BLaER1 (cell line): Measurements from ENCODE around the gene UBALD2.
"Not testable (repeated sequence)": the region's sequence is repeated elsewhere in the genome, so short reads cannot be mapped to it uniquely, and the experiment has no call there.

ENCODE experiments used
- H3K27ac ChIP-seq: shearing (Covaris generic); formaldehyde crosslinking; 2 replicates; pipeline ENCODE4 v1.8.1; 2022
- H3K27me3 ChIP-seq: shearing (Covaris generic); formaldehyde crosslinking; 2 replicates; pipeline ENCODE4 v1.8.1; 2022
- H3K36me3 ChIP-seq: shearing (Covaris generic); formaldehyde crosslinking; 2 replicates; pipeline ENCODE4 v1.8.1; 2022
- H3K4me1 ChIP-seq: shearing (Covaris generic); formaldehyde crosslinking; 2 replicates; pipeline ENCODE4 v1.8.1; 2022
- H3K4me2 ChIP-seq: shearing (Covaris generic); formaldehyde crosslinking; 2 replicates; pipeline ENCODE4 v1.8.1; 2022
- H3K4me3 ChIP-seq: shearing (Covaris generic); formaldehyde crosslinking; 2 replicates; pipeline ENCODE4 v1.8.1; 2022
- H3K9ac ChIP-seq: shearing (Covaris generic); formaldehyde crosslinking; 2 replicates; pipeline ENCODE4 v1.8.1; 2022
- H3K9me3 ChIP-seq: shearing (Covaris generic); formaldehyde crosslinking; 2 replicates; pipeline ENCODE4 v1.8.1; 2022
- H4K20me1 ChIP-seq: shearing (Covaris generic); formaldehyde crosslinking; 2 replicates; pipeline ENCODE4 v1.8.1; 2022
- Cebpa-rat ChIP-seq: shearing (Covaris generic); IDR thresholded peaks from 2 replicates; pipeline ENCODE4 v1.8.1; 2022

Gene UBALD2

GRCh38 chr17:76254275-76254674 is 10.9 kb upstream of the UBALD2 start:
- H3K27me3 ChIP-seq = no peaks in the 10 kb centered on the region
- no peak overlapping the region for H3K27ac ChIP-seq
- no peaks in the 10 kb centered on the region for H4K20me1 ChIP-seq
- no peaks in the 10 kb centered on the region for H3K36me3 ChIP-seq
- H3K4me3 ChIP-seq = no peak overlapping the region
- no peak for TF ChIP-seq Cebpa-rat
- no peak overlapping the region for H3K9ac ChIP-seq
- H3K4me2 ChIP-seq = no peak overlapping the region
- peaks cover 49% of the 10 kb centered on the region for H3K4me1 ChIP-seq
- H3K9me3 ChIP-seq = peaks cover 5% of the 10 kb centered on the region; the same call in 1 of the 2 replicates

GRCh38 chr17:76255801-76256429 is 9.2 kb upstream of the UBALD2 start:
- no peak overlapping the region for H3K27ac ChIP-seq
- TF ChIP-seq Cebpa-rat = no peak
- H3K9me3 ChIP-seq = peaks cover 5% of the 10 kb centered on the region; the same call in 1 of the 2 replicates
- no peak overlapping the region for H3K4me2 ChIP-seq
- peaks cover 63% of the 10 kb centered on the region for H3K4me1 ChIP-seq
- H3K27me3 ChIP-seq = no peaks in the 10 kb centered on the region
- H3K36me3 ChIP-seq = no peaks in the 10 kb centered on the region
- H3K9ac ChIP-seq = no peak overlapping the region
- no peak overlapping the region for H3K4me3 ChIP-seq
- no peaks in the 10 kb centered on the region for H4K20me1 ChIP-seq

GRCh38 chr17:76256430-76257050 is 8.6 kb upstream of the UBALD2 start:
- H3K27ac ChIP-seq, H3K4me2 ChIP-seq, H3K27me3 ChIP-seq, H4K20me1 ChIP-seq, H3K4me3 ChIP-seq, H3K9ac ChIP-seq, H3K36me3 ChIP-seq, H3K9me3 ChIP-seq: not testable (repeated sequence)
- peaks cover 64% of the 10 kb centered on the region for H3K4me1 ChIP-seq

GRCh38 chr17:76260220-76260619 is 4.9 kb upstream of the UBALD2 start:
- H3K4me2 ChIP-seq = peak overlapping the region; percentile 82
- no peak overlapping the region; the same call in 1 of the 2 replicates for H3K4me3 ChIP-seq
- no peaks in the 10 kb centered on the region for H4K20me1 ChIP-seq
- H3K36me3 ChIP-seq = no peaks in the 10 kb centered on the region
- H3K4me1 ChIP-seq = peaks cover 76% of the 10 kb centered on the region
- no peak; the same call in 1 of the 2 replicates for TF ChIP-seq Cebpa-rat
- peak overlapping the region; percentile 84 for H3K27ac ChIP-seq
- peaks cover 5% of the 10 kb centered on the region; the same call in 1 of the 2 replicates for H3K9me3 ChIP-seq
- H3K9ac ChIP-seq = peak overlapping the region; percentile 9; the same call in 1 of the 2 replicates
- H3K27me3 ChIP-seq = no peaks in the 10 kb centered on the region

- no peak; the same call in 1 of the 2 replicates for TF ChIP-seq Cebpa-rat
- H3K9ac ChIP-seq = peak overlapping the region; percentile 9; the same call in 1 of the 2 replicates
- H4K20me1 ChIP-seq = no peaks in the 10 kb centered on the region
- H3K4me1 ChIP-seq = peaks cover 76% of the 10 kb centered on the region
- H3K9me3 ChIP-seq = peaks cover 5% of the 10 kb centered on the region; the same call in 1 of the 2 replicates
- no peak overlapping the region; the same call in 1 of the 2 replicates for H3K4me3 ChIP-seq
- H3K36me3 ChIP-seq = no peaks in the 10 kb centered on the region
- H3K4me2 ChIP-seq = peak overlapping the region; percentile 82
- peak overlapping the region; percentile 84 for H3K27ac ChIP-seq
- no peaks in the 10 kb centered on the region for H3K27me3 ChIP-seq
Measured at GRCh38 chr17:76260669-76261068, 4.5 kb upstream of the UBALD2 start.

- Histone ChIP-seq H3K27ac (peak overlapping the region; percentile 84), H3K4me1 (peaks cover 71% of the 10 kb centered on the region), H3K27me3 (no peaks in the 10 kb centered on the region), H4K20me1 (no peaks in the 10 kb centered on the region; the same call in 1 of the 2 replicates), H3K9me3 (peaks cover 5% of the 10 kb centered on the region; the same call in 1 of the 2 replicates), H3K9ac (peak overlapping the region; percentile 72), H3K4me2 (peak overlapping the region; percentile 82), H3K36me3 (no peaks in the 10 kb centered on the region), H3K4me3 (peak overlapping the region; percentile 25; the same call in 1 of the 2 replicates)
- no peak for TF ChIP-seq Cebpa-rat
Measured at GRCh38 chr17:76261421-76262215, 3.5 kb upstream of the UBALD2 start.

- Histone ChIP-seq H3K27ac (peak overlapping the region; percentile 84), H3K4me2 (peak overlapping the region; percentile 82), H3K4me1 (peaks cover 82% of the 10 kb centered on the region), H3K36me3 (no peaks in the 10 kb centered on the region), H3K27me3 (no peaks in the 10 kb centered on the region), H3K9me3 (no peaks in the 10 kb centered on the region), H4K20me1 (no peaks in the 10 kb centered on the region; the same call in 1 of the 2 replicates), H3K9ac (peak overlapping the region; percentile 72), H3K4me3 (no peak overlapping the region)
- TF ChIP-seq Cebpa-rat = no peak
Measured at GRCh38 chr17:76262732-76263344, 2.3 kb upstream of the UBALD2 start.

- Histone ChIP-seq H3K4me3 (no peak overlapping the region), H3K9ac (peak overlapping the region; percentile 51; the same call in 1 of the 2 replicates), H3K9me3 (no peaks in the 10 kb centered on the region), H3K4me2 (peak overlapping the region; percentile 82), H3K36me3 (peaks cover 1% of the 10 kb centered on the region; the same call in 1 of the 2 replicates), H3K27ac (peak overlapping the region; percentile 84), H3K27me3 (no peaks in the 10 kb centered on the region), H4K20me1 (peaks cover 6% of the 10 kb centered on the region), H3K4me1 (peaks cover 81% of the 10 kb centered on the region)
- no peak for TF ChIP-seq Cebpa-rat
Measured at GRCh38 chr17:76263896-76264295, 1.3 kb upstream of the UBALD2 start.

- peaks cover 11% of the 10 kb centered on the region for H4K20me1 ChIP-seq
- H3K9me3 ChIP-seq = no peaks in the 10 kb centered on the region
- H3K27ac ChIP-seq = peak overlapping the region; percentile 84
- H3K27me3 ChIP-seq = no peaks in the 10 kb centered on the region
- peak overlapping the region; percentile 51; the same call in 1 of the 2 replicates for H3K9ac ChIP-seq
- peaks cover 6% of the 10 kb centered on the region for H3K36me3 ChIP-seq
- peaks cover 81% of the 10 kb centered on the region for H3K4me1 ChIP-seq
- H3K4me3 ChIP-seq = peak overlapping the region; percentile 25; the same call in 1 of the 2 replicates
- no peak for TF ChIP-seq Cebpa-rat
- peak overlapping the region; percentile 82 for H3K4me2 ChIP-seq
Measured at GRCh38 chr17:76264425-76264754, 758 bp upstream of the UBALD2 start.
